Naive thymus-derived CD4-positive, alpha-beta T cell (primary cell): ENCODE data around the gene IVNS1ABP. TPM values are rescaled to one million over a fixed set of nuclear protein-coding genes. Genes with fewer than 3 reads are reported as not detected.

Source experiments
- ATAC-seq: fragments of 150-1000 bp; cut with Tn5 transposase; 2 replicates; pipeline ENCODE4 v1.10.0; 2021; ENCODE audit warnings: mild to moderate bottlenecking, moderate library complexity
- CTCF ChIA-PET: fragments of 350-600 bp; sonication (Branson Sonifier 250); formaldehyde crosslinking; loops from one replicate; lab custom pipeline; 2021; ENCODE audit warnings: antibody characterized with exemption; lab: Charles Lee
- POLR2A ChIA-PET: fragments of 350-600 bp; sonication (Branson Sonifier 250); formaldehyde crosslinking; loops from one replicate; lab custom pipeline; 2021; ENCODE audit warnings: antibody characterized with exemption, inconsistent platforms; lab: Charles Lee
- DNase-seq, 9 donors: peaks; one replicate each; pipeline versions ENCODE4 v3.0.0 to v3.0.0-alpha.2; 2020 to 2022; ENCODE audit warnings: mixed read lengths in 1 of 9
- H3K27ac ChIP-seq: one replicate; pipeline ENCODE4 v1.7.0; 2013; ENCODE audit warnings: mild to moderate bottlenecking, low read depth, low read length, moderate library complexity
- H3K27me3 ChIP-seq, 2 donors: one replicate each; pipeline ENCODE4 v1.7.0; 2013; ENCODE audit warnings: low read length in 2 of 2, mild to moderate bottlenecking in 2 of 2, moderate library complexity in 2 of 2; ENCODE audit not compliant: control insufficient read depth in 2 of 2, insufficient read depth in 2 of 2
- H3K36me3 ChIP-seq, 3 experiments: 1 replicate in 2 of 3; 2 replicates in 1 of 3; pipeline ENCODE4 v1.7.0; 2013; ENCODE audit warnings: low read length in 3 of 3, mild to moderate bottlenecking in 3 of 3, moderate library complexity in 1 of 3; ENCODE audit not compliant: insufficient read depth in 3 of 3, control insufficient read depth in 2 of 3
- H3K4me1 ChIP-seq, 2 donors: one replicate each; pipeline ENCODE4 v1.7.0; 2013; ENCODE audit warnings: low read length in 2 of 2, mild to moderate bottlenecking in 2 of 2, moderate library complexity in 1 of 2; ENCODE audit not compliant: control insufficient read depth in 2 of 2, insufficient read depth in 2 of 2
- H3K4me3 ChIP-seq: 2 replicates; pipeline ENCODE4 v1.7.0; 2013; ENCODE audit warnings: mild to moderate bottlenecking, low read length
- H3K9me3 ChIP-seq, 3 experiments: 1 replicate in 2 of 3; 2 replicates in 1 of 3; pipeline ENCODE4 v1.7.0; 2013; ENCODE audit warnings: low read length in 3 of 3; ENCODE audit not compliant: control insufficient read depth in 2 of 3
- H3K27ac Mint-ChIP-seq, 9 donors: one replicate each; pipeline ENCODE4 v1.8.0; 2020 to 2022; ENCODE audit warnings: mixed read lengths in 9 of 9, mild to moderate bottlenecking in 8 of 9, moderate library complexity in 5 of 9, inconsistent platforms in 2 of 9
- H3K27me3 Mint-ChIP-seq, 5 donors: one replicate each; pipeline ENCODE4 v1.8.0; 2021 to 2022; ENCODE audit warnings: mixed read lengths in 5 of 5, mild to moderate bottlenecking in 1 of 5
- H3K36me3 Mint-ChIP-seq, 5 donors: one replicate each; pipeline ENCODE4 v1.8.0; 2020 to 2022; ENCODE audit warnings: mixed read lengths in 5 of 5, mild to moderate bottlenecking in 3 of 5, inconsistent platforms in 1 of 5
- H3K4me1 Mint-ChIP-seq, 7 donors: one replicate each; pipeline ENCODE4 v1.8.0; 2020 to 2022; ENCODE audit warnings: mixed read lengths in 7 of 7, mild to moderate bottlenecking in 3 of 7, inconsistent platforms in 1 of 7
- H3K4me3 Mint-ChIP-seq, 10 donors: one replicate each; pipeline ENCODE4 v1.8.0; 2020 to 2022; ENCODE audit warnings: mild to moderate bottlenecking in 10 of 10, mixed read lengths in 10 of 10, moderate library complexity in 6 of 10, inconsistent platforms in 2 of 10
- H3K9me3 Mint-ChIP-seq, 11 donors: one replicate each; pipeline ENCODE4 v1.8.0; 2020 to 2022; ENCODE audit warnings: mixed read lengths in 11 of 11, mild to moderate bottlenecking in 4 of 11, inconsistent platforms in 1 of 11, moderate library complexity in 1 of 11
- intact Hi-C, 2 donors: fragments of 100-400 bp; cut with micrococcal nuclease; formaldehyde crosslinking; loops; one replicate each; pipeline ENCODE4 v1.15.1; 2023
- polyA plus RNA-seq, 2 donors: library from polyadenylated mRNA; unstranded; fragments of 300-500 nt; fragmentation: Illumina TruSeq; gene quantifications; one replicate each; pipeline ENCODE4 v1.2.3, GENCODE V29; 2021
- total RNA-seq, 6 experiments: library from RNA in 5 of 6; stranded (reverse) in 5 of 6; gene quantifications; 1 replicate in 5 of 6; 2 replicates in 1 of 6; pipeline ENCODE4 v1.2.3 and lab custom pipeline; 2021 to 2026

IVNS1ABP gene
- total and polyA plus RNA-seq, 7 experiments from 2014 or later: 67.0 to 268 (median 172) TPM

- Histone ChIP-seq H3K4me3 (no peak overlapping the region), H3K36me3 (no peaks in the 10 kb centered on the region), H3K27me3 (no peaks in the 10 kb centered on the region), H3K4me1 (no peaks in the 10 kb centered on the region), H3K9me3 (no peaks in the 10 kb centered on the region), H3K27ac (no peak overlapping the region)
- ChIA-PET POLR2A (no interaction called here), CTCF (interaction anchor here (0.7 kb wide), 1 partner anchor 10 kb away, joined by 4 read pairs; no protein-coding TSS in a partner anchor)
- Mint-ChIP-seq H3K36me3 (peaks cover 0 to 13% (median 0%) of the 10 kb centered on the region in 5 donors), H3K4me1 (peaks cover 0 to 39% (median 25%) of the 10 kb centered on the region in 7 donors), H3K27me3 (no peaks in the 10 kb centered on the region), H3K27ac (no peak overlapping the region), H3K4me3 (no peak overlapping the region), H3K9me3 (peaks cover 0 to 2% (median 0%) of the 10 kb centered on the region in 11 donors)
- no peak for DNase-seq
- intact Hi-C loops: no loop called here
- no peak for ATAC-seq
Measured at GRCh38 chr1:185348296-185348695, 31.3 kb upstream of the IVNS1ABP start.

- Histone ChIP-seq H3K27ac (no peak overlapping the region), H3K9me3 (no peaks in the 10 kb centered on the region), H3K4me3 (no peak overlapping the region), H3K36me3 (no peaks in the 10 kb centered on the region), H3K27me3 (no peaks in the 10 kb centered on the region), H3K4me1 (no peaks in the 10 kb centered on the region)
- H3K4me3 Mint-ChIP-seq: peak overlapping the region in 1 of 10 donors; percentile 29
- H3K27me3 Mint-ChIP-seq: no peaks in the 10 kb centered on the region
- H3K9me3 Mint-ChIP-seq: peaks cover 0 to 4% (median 0%) of the 10 kb centered on the region in 11 donors
- ATAC-seq (no peak), DNase-seq (peak in 1 of 9 donors; percentile 24)
- H3K27ac Mint-ChIP-seq: no peak overlapping the region
- ChIA-PET POLR2A (no interaction called here), CTCF (no interaction called here)
- intact Hi-C loops: no loop called here
- peaks cover 4 to 47% (median 32%) of the 10 kb centered on the region in 7 donors for H3K4me1 Mint-ChIP-seq
- H3K36me3 Mint-ChIP-seq: peaks cover 0 to 19% (median 0%) of the 10 kb centered on the region in 5 donors
Measured at GRCh38 chr1:185345913-185346720, 29.1 kb upstream of the IVNS1ABP start.

- ATAC-seq: no peak
- Mint-ChIP-seq H3K9me3 (peaks cover 0 to 4% (median 0%) of the 10 kb centered on the region in 11 donors), H3K27ac (no peak overlapping the region), H3K27me3 (no peaks in the 10 kb centered on the region), H3K36me3 (peaks cover 0 to 23% (median 0%) of the 10 kb centered on the region in 5 donors), H3K4me3 (no peak overlapping the region), H3K4me1 (peaks cover 20 to 55% (median 51%) of the 10 kb centered on the region in 7 donors)
- no peak for DNase-seq
- ChIA-PET POLR2A (no interaction called here), CTCF (no interaction called here)
- H3K4me3 ChIP-seq: no peak overlapping the region
- no peaks in the 10 kb centered on the region for H3K27me3 ChIP-seq
- H3K9me3 ChIP-seq: no peaks in the 10 kb centered on the region
- peaks cover 23 to 26% of the 10 kb centered on the region in 2 donors for H3K4me1 ChIP-seq
- intact Hi-C loops: no loop called here
- H3K27ac ChIP-seq: no peak overlapping the region
- no peaks in the 10 kb centered on the region for H3K36me3 ChIP-seq
Measured at GRCh38 chr1:185343306-185343705, 26.3 kb upstream of the IVNS1ABP start.

GRCh38 chr1:185342672-185343259, 25.7 kb upstream of the IVNS1ABP start:
- intact Hi-C loops: no loop called here
- Mint-ChIP-seq H3K36me3 (peaks cover 0 to 23% (median 0%) of the 10 kb centered on the region in 5 donors), H3K4me3 (no peak overlapping the region), H3K27me3 (no peaks in the 10 kb centered on the region), H3K4me1 (peaks cover 20 to 56% (median 55%) of the 10 kb centered on the region in 7 donors), H3K27ac (peak overlapping the region in 1 of 9 donors; percentile 67), H3K9me3 (peaks cover 0 to 4% (median 0%) of the 10 kb centered on the region in 11 donors)
- no peak overlapping the region for H3K27ac ChIP-seq
- ChIA-PET POLR2A (no interaction called here), CTCF (no interaction called here)
- peaks cover 25 to 27% of the 10 kb centered on the region in 2 donors for H3K4me1 ChIP-seq
- no peaks in the 10 kb centered on the region for H3K27me3 ChIP-seq
- H3K36me3 ChIP-seq: no peaks in the 10 kb centered on the region
- H3K9me3 ChIP-seq: no peaks in the 10 kb centered on the region
- ATAC-seq: no peak
- no peak overlapping the region for H3K4me3 ChIP-seq
- no peak for DNase-seq

GRCh38 chr1:185342017-185342416, 25.0 kb upstream of the IVNS1ABP start:
- DNase-seq: no peak
- Histone ChIP-seq H3K4me1 (peaks cover 25 to 27% of the 10 kb centered on the region in 2 donors), H3K4me3 (no peak overlapping the region), H3K9me3 (no peaks in the 10 kb centered on the region), H3K27me3 (no peaks in the 10 kb centered on the region), H3K36me3 (no peaks in the 10 kb centered on the region), H3K27ac (no peak overlapping the region)
- intact Hi-C loops: no loop called here
- Mint-ChIP-seq H3K9me3 (peaks cover 0 to 4% (median 0%) of the 10 kb centered on the region in 11 donors), H3K27ac (peak overlapping the region in 1 of 9 donors; percentile 69), H3K36me3 (peaks cover 0 to 23% (median 0%) of the 10 kb centered on the region in 5 donors), H3K27me3 (no peaks in the 10 kb centered on the region), H3K4me3 (no peak overlapping the region), H3K4me1 (peaks cover 20 to 59% (median 59%) of the 10 kb centered on the region in 7 donors)
- no peak for ATAC-seq
- CTCF ChIA-PET: interaction anchor here (1.1 kb wide), 1 partner anchor 329 kb away, joined by 3 read pairs; no protein-coding TSS in a partner anchor
- POLR2A ChIA-PET: interaction anchor here (1.2 kb wide), 1 partner anchor 77 kb away, joined by 3 read pairs; no protein-coding TSS in a partner anchor

GRCh38 chr1:185341196-185341781, 24.2 kb upstream of the IVNS1ABP start:
- Histone ChIP-seq H3K27me3 (no peaks in the 10 kb centered on the region), H3K4me1 (peaks cover 25 to 27% of the 10 kb centered on the region in 2 donors), H3K27ac (no peak overlapping the region), H3K36me3 (no peaks in the 10 kb centered on the region), H3K4me3 (no peak overlapping the region), H3K9me3 (no peaks in the 10 kb centered on the region)
- Mint-ChIP-seq H3K27ac (peak overlapping the region in 2 of 9 donors; percentile 43 to 69), H3K4me3 (no peak overlapping the region), H3K36me3 (peaks cover 0 to 26% (median 0%) of the 10 kb centered on the region in 5 donors), H3K9me3 (peaks cover 0 to 4% (median 0%) of the 10 kb centered on the region in 11 donors), H3K27me3 (no peaks in the 10 kb centered on the region), H3K4me1 (peaks cover 20 to 56% (median 53%) of the 10 kb centered on the region in 7 donors)
- POLR2A ChIA-PET: interaction anchor here (1.2 kb wide), 1 partner anchor 78 kb away, joined by 3 read pairs; no protein-coding TSS in a partner anchor
- CTCF ChIA-PET: interaction anchor here (0.7 to 1.1 kb wide), 2 partner anchors 226 to 329 kb away, joined by 3 read pairs; no protein-coding TSS in a partner anchor
- ATAC-seq (no peak), DNase-seq (no peak)
- intact Hi-C loops: no loop called here
